ENCODE data around the gene TMEM234. TPM values are rescaled to one million over a fixed set of nuclear protein-coding genes. Genes with fewer than 3 reads are reported as not detected.
A peak's percentile ranks its signal among the peaks of the same experiment; 100 is the strongest.

Gene TMEM234
- total RNA-seq, 2 experiments from 2014 or later, result 15.3 to 16.4 TPM

GRCh38 chr1:32195972-32196823 lies 26.0 kb downstream of the TMEM234 start:
- H3K27me3 Mint-ChIP-seq, result no peaks in the 10 kb centered on the region
- no peak overlapping the region for H3K4me3 Mint-ChIP-seq
- no peaks in the 10 kb centered on the region for H3K9me3 Mint-ChIP-seq
- peak; percentile 44 for DNase-seq
- CTCF ChIA-PET, result interaction anchor here (0.9 to 1.3 kb wide), 2 partner anchors 10 to 19 kb away, joined by 3 to 4 read pairs; no protein-coding TSS in a partner anchor
- peaks cover 77% of the 10 kb centered on the region for H3K4me1 Mint-ChIP-seq
- POLR2A ChIA-PET, result interaction anchor here (0.6 to 12.3 kb wide), 12 partner anchors 11 to 141 kb away, joined by 3 to 109 read pairs (median 3); partner anchors contain the start of genes DCDC2B, IQCC, KPNA6 and MARCKSL1
- H3K27ac Mint-ChIP-seq, result peak overlapping the region; percentile 63
- H3K36me3 Mint-ChIP-seq (ENCODE audit: low read depth), result peaks cover 73% of the 10 kb centered on the region

GRCh38 chr1:32195531-32195930 lies 26.6 kb downstream of the TMEM234 start:
- ChIA-PET CTCF (interaction anchor here (1.3 to 1.6 kb wide), 2 partner anchors 11 to 87 kb away, joined by 3 to 4 read pairs; partner anchors contain the start of gene KPNA6), POLR2A (interaction anchor here (0.7 to 12.3 kb wide), 7 partner anchors 9 to 140 kb away, joined by 3 to 109 read pairs (median 4); partner anchors contain the start of genes DCDC2B, IQCC, MARCKSL1 and TXLNA)
- no peaks in the 10 kb centered on the region for H3K9me3 Mint-ChIP-seq
- H3K27me3 Mint-ChIP-seq, result no peaks in the 10 kb centered on the region
- peaks cover 75% of the 10 kb centered on the region for H3K4me1 Mint-ChIP-seq
- peaks cover 77% of the 10 kb centered on the region for H3K36me3 Mint-ChIP-seq (ENCODE audit: low read depth)
- DNase-seq, result no peak
- H3K4me3 Mint-ChIP-seq, result no peak overlapping the region
- no peak overlapping the region for H3K27ac Mint-ChIP-seq

- POLR2A ChIA-PET, result interaction anchor here (0.6 to 12.3 kb wide), 6 partner anchors 9 to 142 kb away, joined by 3 to 109 read pairs (median 5); partner anchors contain the start of genes DCDC2B, IQCC and TXLNA
- peaks cover 70% of the 10 kb centered on the region for H3K4me1 Mint-ChIP-seq
Measured at GRCh38 chr1:32194984-32195383, 27.2 kb downstream of the TMEM234 start.

GRCh38 chr1:32192220-32192948 lies 29.8 kb downstream of the TMEM234 start:
- POLR2A ChIA-PET, result interaction anchor here (2.5 to 12.3 kb wide), 3 partner anchors 11 to 23 kb away, joined by 5 to 109 read pairs (median 46); partner anchors contain the start of genes DCDC2B, IQCC and TXLNA
- peaks cover 55% of the 10 kb centered on the region for H3K4me1 Mint-ChIP-seq
- CTCF ChIA-PET, result interaction anchor here (2.3 kb wide), 1 partner anchor 24 kb away, joined by 10 read pairs; no protein-coding TSS in a partner anchor

More at GRCh38 chr1:32194984-32195383, 27.2 kb downstream of the TMEM234 start:
- H3K4me3 Mint-ChIP-seq, result no peak overlapping the region
- no peaks in the 10 kb centered on the region for H3K27me3 Mint-ChIP-seq
- no peak overlapping the region for H3K27ac Mint-ChIP-seq
- no peaks in the 10 kb centered on the region for H3K9me3 Mint-ChIP-seq
- DNase-seq, result no peak
- H3K36me3 Mint-ChIP-seq (ENCODE audit: low read depth), result peaks cover 82% of the 10 kb centered on the region
- CTCF ChIA-PET, result interaction anchor here (1.3 to 1.6 kb wide), 2 partner anchors 11 to 86 kb away, joined by 3 to 4 read pairs; partner anchors contain the start of gene KPNA6

GRCh38 chr1:32187850-32188249 lies 34.3 kb downstream of the TMEM234 start:
- Mint-ChIP-seq H3K4me3 (no peak overlapping the region), H3K4me1 (peaks cover 46% of the 10 kb centered on the region), H3K9me3 (no peaks in the 10 kb centered on the region), H3K36me3 (ENCODE audit: low read depth) (peaks cover 84% of the 10 kb centered on the region), H3K27ac (no peak overlapping the region), H3K27me3 (no peaks in the 10 kb centered on the region)
- DNase-seq, result no peak
- POLR2A ChIA-PET, result interaction anchor here (0.7 kb wide), 1 partner anchor 13 kb away, joined by 3 read pairs; no protein-coding TSS in a partner anchor
- CTCF ChIA-PET, result no interaction called here

More at GRCh38 chr1:32192220-32192948, 29.8 kb downstream of the TMEM234 start:
- no peak for DNase-seq
- no peaks in the 10 kb centered on the region for H3K27me3 Mint-ChIP-seq
- H3K36me3 Mint-ChIP-seq (ENCODE audit: low read depth), result peaks cover 92% of the 10 kb centered on the region
- no peak overlapping the region for H3K4me3 Mint-ChIP-seq
- H3K27ac Mint-ChIP-seq, result no peak overlapping the region
- H3K9me3 Mint-ChIP-seq, result no peaks in the 10 kb centered on the region

- Mint-ChIP-seq H3K27me3 (no peaks in the 10 kb centered on the region), H3K9me3 (no peaks in the 10 kb centered on the region), H3K36me3 (ENCODE audit: low read depth) (peaks cover 84% of the 10 kb centered on the region), H3K27ac (peak overlapping the region; percentile 86), H3K4me1 (peaks cover 51% of the 10 kb centered on the region), H3K4me3 (peak overlapping the region; percentile 38)
- no peak for DNase-seq
- CTCF ChIA-PET, result interaction anchor here (0.6 kb wide), 1 partner anchor 32 kb away, joined by 3 read pairs; no protein-coding TSS in a partner anchor
- POLR2A ChIA-PET, result interaction anchor here (0.7 kb wide), 1 partner anchor 9 kb away, joined by 6 read pairs; no protein-coding TSS in a partner anchor
Measured at GRCh38 chr1:32186491-32186890, 35.7 kb downstream of the TMEM234 start.

- CTCF ChIA-PET, result interaction anchor here (0.6 kb wide), 1 partner anchor 33 kb away, joined by 3 read pairs; no protein-coding TSS in a partner anchor
Measured at GRCh38 chr1:32186077-32186476, 36.1 kb downstream of the TMEM234 start.

GRCh38 chr1:32184650-32185049 lies 37.5 kb downstream of the TMEM234 start:
- DNase-seq, result no peak
- H3K27ac Mint-ChIP-seq, result no peak overlapping the region
- H3K4me3 Mint-ChIP-seq, result no peak overlapping the region
- H3K4me1 Mint-ChIP-seq, result peaks cover 58% of the 10 kb centered on the region
- POLR2A ChIA-PET, result interaction anchor here (1.5 to 8.1 kb wide), 2 partner anchors 13 to 171 kb away, joined by 3 to 109 read pairs; partner anchors contain the start of genes CCDC28B and KHDRBS1
- CTCF ChIA-PET, result interaction anchor here (0.5 kb wide), 1 partner anchor 112 kb away, joined by 3 read pairs; the partner anchor contains the start of gene TMEM39B
- H3K36me3 Mint-ChIP-seq (ENCODE audit: low read depth), result peaks cover 83% of the 10 kb centered on the region
- H3K9me3 Mint-ChIP-seq, result no peaks in the 10 kb centered on the region
- no peaks in the 10 kb centered on the region for H3K27me3 Mint-ChIP-seq

More at GRCh38 chr1:32186077-32186476, 36.1 kb downstream of the TMEM234 start:
- no peak for DNase-seq
- Mint-ChIP-seq H3K9me3 (no peaks in the 10 kb centered on the region), H3K27ac (peak overlapping the region; percentile 86), H3K4me1 (peaks cover 52% of the 10 kb centered on the region), H3K36me3 (ENCODE audit: low read depth) (peaks cover 84% of the 10 kb centered on the region), H3K27me3 (no peaks in the 10 kb centered on the region), H3K4me3 (peak overlapping the region; percentile 38)
- POLR2A ChIA-PET, result interaction anchor here (0.7 kb wide), 1 partner anchor 9 kb away, joined by 6 read pairs; no protein-coding TSS in a partner anchor

- Mint-ChIP-seq H3K4me1 (peaks cover 61% of the 10 kb centered on the region), H3K36me3 (ENCODE audit: low read depth) (peaks cover 62% of the 10 kb centered on the region), H3K27me3 (no peaks in the 10 kb centered on the region), H3K9me3 (no peaks in the 10 kb centered on the region), H3K4me3 (peak overlapping the region; percentile 88), H3K27ac (peak overlapping the region; percentile 88)
- CTCF ChIA-PET, result interaction anchor here (0.8 to 3.5 kb wide), 2 partner anchors 66 to 74 kb away, joined by 3 to 15 read pairs; partner anchors contain the start of gene KPNA6
- no peak for DNase-seq
- POLR2A ChIA-PET, result interaction anchor here (1.1 to 8.1 kb wide), 4 partner anchors 15 to 109 kb away, joined by 3 to 109 read pairs (median 15); partner anchors contain the start of genes CCDC28B and LCK
Measured at GRCh38 chr1:32182060-32182459, 40.1 kb downstream of the TMEM234 start.

GRCh38 chr1:32181563-32181962 lies 40.6 kb downstream of the TMEM234 start:
- Mint-ChIP-seq H3K4me3 (peak overlapping the region; percentile 88), H3K9me3 (no peaks in the 10 kb centered on the region), H3K36me3 (ENCODE audit: low read depth) (peaks cover 57% of the 10 kb centered on the region), H3K4me1 (peaks cover 59% of the 10 kb centered on the region), H3K27me3 (no peaks in the 10 kb centered on the region), H3K27ac (peak overlapping the region; percentile 88)
- CTCF ChIA-PET, result interaction anchor here (0.8 to 3.5 kb wide), 3 partner anchors 67 to 73 kb away, joined by 3 to 15 read pairs (median 9); partner anchors contain the start of gene KPNA6
- POLR2A ChIA-PET, result interaction anchor here (1.1 to 8.1 kb wide), 7 partner anchors 16 to 171 kb away, joined by 3 to 109 read pairs (median 19); partner anchors contain the start of genes CCDC28B, KPNA6, LCK and TMEM39B
- DNase-seq, result no peak

- peaks cover 54% of the 10 kb centered on the region for H3K4me1 Mint-ChIP-seq
- CTCF ChIA-PET, result interaction anchor here (1.3 to 3.5 kb wide), 4 partner anchors 35 to 73 kb away, joined by 6 to 15 read pairs (median 12); partner anchors contain the start of gene KPNA6
- POLR2A ChIA-PET, result interaction anchor here (1.0 to 8.1 kb wide), 12 partner anchors 16 to 637 kb away, joined by 3 to 109 read pairs (median 10); partner anchors contain the start of genes CCDC28B, IQCC, KPNA6 and LCK
Measured at GRCh38 chr1:32181065-32181464, 41.1 kb downstream of the TMEM234 start.

More at GRCh38 chr1:32181065-32181464, 41.1 kb downstream of the TMEM234 start:
- Mint-ChIP-seq H3K9me3 (no peaks in the 10 kb centered on the region), H3K36me3 (ENCODE audit: low read depth) (peaks cover 52% of the 10 kb centered on the region), H3K27me3 (no peaks in the 10 kb centered on the region), H3K4me3 (peak overlapping the region; percentile 88), H3K27ac (peak overlapping the region; percentile 88)
- no peak for DNase-seq
